Astrocyte of the spinal cord (primary cell): ENCODE measurements around the gene TRIB2.

Experiments used
- DNase-seq: peaks from one replicate; pipeline ENCODE4 v3.0.0; 2011; ENCODE audit warnings: low read depth, low spot score
- H3K4me3 ChIP-seq: 2 replicates; pipeline ENCODE4 v1.5.1; 2011; ENCODE audit warnings: low read depth, mild to moderate bottlenecking, low read length, moderate library complexity
- CTCF ChIP-seq: IDR thresholded peaks from 2 replicates; pipeline ENCODE4 v1.5.1; 2012; ENCODE audit warnings: low read depth, mild to moderate bottlenecking, low read length, inconsistent platforms
- in situ Hi-C: cut with HindIII; loops from 2 replicates; pipeline ENCODE4 v1.10.0; 2017; ENCODE audit warnings: low sequenced_read_pairs

TRIB2 gene

GRCh38 chr2:12716282-12717190 lies at the start of gene TRIB2:
Gene TRIB2 (plus strand): TSS chr2:12716936. CDS start chr2:12718308, 1,372 bp downstream.
- no peak for TF ChIP-seq CTCF
- peak within 1 kb of the TSS; percentile 96 for H3K4me3 ChIP-seq
- in situ Hi-C loops: loop anchor here (25.0 kb wide), 1 partner anchor 404 kb away; no protein-coding TSS in a partner anchor
- DNase-seq: peak; percentile 94

- H3K4me3 ChIP-seq: no peak overlapping the region
- DNase-seq: no peak
- in situ Hi-C loops: no loop called here
- TF ChIP-seq CTCF: no peak
Measured at GRCh38 chr2:12669036-12669435, 47.7 kb upstream of the TRIB2 start.

- H3K4me3 ChIP-seq: no peak overlapping the region
- in situ Hi-C loops: no loop called here
- DNase-seq: no peak
- no peak for TF ChIP-seq CTCF
Measured at GRCh38 chr2:12672711-12673315, 43.9 kb upstream of the TRIB2 start.

- DNase-seq: no peak
- no peak for TF ChIP-seq CTCF
- H3K4me3 ChIP-seq: no peak overlapping the region
- in situ Hi-C loops: no loop called here
Measured at GRCh38 chr2:12674644-12675328, 42.0 kb upstream of the TRIB2 start.

- H3K4me3 ChIP-seq: no peak overlapping the region
- peak; percentile 13 for DNase-seq
- in situ Hi-C loops: no loop called here
- no peak for TF ChIP-seq CTCF
Measured at GRCh38 chr2:12675352-12675795, 41.4 kb upstream of the TRIB2 start.

GRCh38 chr2:12675801-12676200 lies 40.9 kb upstream of the TRIB2 start:
- no peak for TF ChIP-seq CTCF
- peak; percentile 26 for DNase-seq
- no peak overlapping the region for H3K4me3 ChIP-seq
- in situ Hi-C loops: no loop called here
